22Rv1 (cell line): ENCODE results near the gene GRM8.

Source experiments
- H3K27ac ChIP-seq: fragments of 450-650 bp; 2 replicates; pipeline ENCODE4 v1.5.1; 2017
- ZFX ChIP-seq: fragments of 450-650 bp; IDR thresholded peaks from 2 replicates; pipeline ENCODE4 v1.6.1; 2017; ENCODE audit warnings: antibody characterized with exemption, borderline replicate concordance
- TF ChIP-seq, protein P1 (sequence below): fragments of 450-650 bp; IDR thresholded peaks from 2 replicates; pipeline ENCODE4 v1.5.1; 2017; ENCODE audit warnings: mild to moderate bottlenecking

Gene GRM8

DNA sequence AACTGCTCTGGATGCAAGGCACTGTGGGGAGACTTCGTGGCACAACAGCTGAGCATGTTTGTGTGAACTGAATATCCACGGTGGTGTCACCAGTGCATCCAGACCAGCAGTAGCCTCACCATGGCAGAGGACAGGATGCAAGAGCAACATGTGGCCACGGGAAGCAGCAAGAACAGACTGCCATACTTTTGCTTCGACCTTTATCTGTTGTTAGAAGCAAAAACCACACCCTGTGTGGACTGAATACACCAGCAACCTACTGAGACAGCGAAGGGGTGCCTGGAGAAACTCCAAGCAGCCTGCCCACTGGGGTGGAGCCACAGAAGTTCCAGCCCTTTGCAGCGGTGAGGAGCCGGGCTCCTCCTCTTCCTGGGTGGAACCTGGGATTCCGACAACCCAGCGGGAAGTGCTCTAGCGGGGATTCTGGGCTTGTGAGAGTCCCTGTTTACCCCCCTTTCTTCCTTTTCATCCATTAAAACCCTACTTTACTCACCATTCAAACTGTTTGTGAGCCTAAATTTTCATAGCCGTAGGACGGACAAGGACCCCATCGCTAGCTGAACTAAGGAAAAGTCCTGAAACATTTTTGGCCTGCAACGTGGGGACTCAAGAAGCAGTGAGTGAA lies 584.9 kb downstream of the GRM8 start:
- no peak overlapping the region for H3K27ac ChIP-seq

GRCh38 chr7:126662856-126663255 lies 589.9 kb downstream of the GRM8 start:
- H3K27ac ChIP-seq: no peak overlapping the region
- TF ChIP-seq, protein P1, sequence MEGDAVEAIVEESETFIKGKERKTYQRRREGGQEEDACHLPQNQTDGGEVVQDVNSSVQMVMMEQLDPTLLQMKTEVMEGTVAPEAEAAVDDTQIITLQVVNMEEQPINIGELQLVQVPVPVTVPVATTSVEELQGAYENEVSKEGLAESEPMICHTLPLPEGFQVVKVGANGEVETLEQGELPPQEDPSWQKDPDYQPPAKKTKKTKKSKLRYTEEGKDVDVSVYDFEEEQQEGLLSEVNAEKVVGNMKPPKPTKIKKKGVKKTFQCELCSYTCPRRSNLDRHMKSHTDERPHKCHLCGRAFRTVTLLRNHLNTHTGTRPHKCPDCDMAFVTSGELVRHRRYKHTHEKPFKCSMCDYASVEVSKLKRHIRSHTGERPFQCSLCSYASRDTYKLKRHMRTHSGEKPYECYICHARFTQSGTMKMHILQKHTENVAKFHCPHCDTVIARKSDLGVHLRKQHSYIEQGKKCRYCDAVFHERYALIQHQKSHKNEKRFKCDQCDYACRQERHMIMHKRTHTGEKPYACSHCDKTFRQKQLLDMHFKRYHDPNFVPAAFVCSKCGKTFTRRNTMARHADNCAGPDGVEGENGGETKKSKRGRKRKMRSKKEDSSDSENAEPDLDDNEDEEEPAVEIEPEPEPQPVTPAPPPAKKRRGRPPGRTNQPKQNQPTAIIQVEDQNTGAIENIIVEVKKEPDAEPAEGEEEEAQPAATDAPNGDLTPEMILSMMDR: no peak
- TF ChIP-seq ZFX: no peak

More for the DNA sequence above, 584.9 kb downstream of the GRM8 start:
- TF ChIP-seq ZFX: no peak
- TF ChIP-seq, protein P1: no peak

DNA sequence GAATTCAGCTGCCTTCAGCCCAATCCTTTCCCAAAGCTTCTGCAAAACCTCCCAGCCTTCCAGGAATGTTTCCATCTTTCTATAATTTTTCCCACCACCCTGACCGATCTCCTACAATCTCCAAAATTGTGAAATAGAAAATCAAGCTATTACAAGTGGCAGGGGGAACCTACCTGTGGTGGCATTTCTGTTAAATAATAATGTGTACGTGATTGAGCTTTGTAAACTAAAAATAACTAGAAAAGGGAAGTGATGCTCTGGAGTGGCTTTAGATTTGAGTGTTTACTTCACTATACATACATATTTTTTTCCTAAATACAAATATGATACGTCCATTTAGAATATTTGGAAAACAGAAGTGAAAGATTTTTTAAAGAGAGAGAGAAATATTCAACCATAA lies 593.6 kb downstream of the GRM8 start:
- no peak overlapping the region for H3K27ac ChIP-seq
- TF ChIP-seq, protein P1: no peak
- TF ChIP-seq ZFX: no peak

- H3K27ac ChIP-seq: no peak overlapping the region
- no peak for TF ChIP-seq ZFX
- TF ChIP-seq, protein P1: no peak
Measured at GRCh38 chr7:126658684-126659083, 594.1 kb downstream of the GRM8 start.

DNA sequence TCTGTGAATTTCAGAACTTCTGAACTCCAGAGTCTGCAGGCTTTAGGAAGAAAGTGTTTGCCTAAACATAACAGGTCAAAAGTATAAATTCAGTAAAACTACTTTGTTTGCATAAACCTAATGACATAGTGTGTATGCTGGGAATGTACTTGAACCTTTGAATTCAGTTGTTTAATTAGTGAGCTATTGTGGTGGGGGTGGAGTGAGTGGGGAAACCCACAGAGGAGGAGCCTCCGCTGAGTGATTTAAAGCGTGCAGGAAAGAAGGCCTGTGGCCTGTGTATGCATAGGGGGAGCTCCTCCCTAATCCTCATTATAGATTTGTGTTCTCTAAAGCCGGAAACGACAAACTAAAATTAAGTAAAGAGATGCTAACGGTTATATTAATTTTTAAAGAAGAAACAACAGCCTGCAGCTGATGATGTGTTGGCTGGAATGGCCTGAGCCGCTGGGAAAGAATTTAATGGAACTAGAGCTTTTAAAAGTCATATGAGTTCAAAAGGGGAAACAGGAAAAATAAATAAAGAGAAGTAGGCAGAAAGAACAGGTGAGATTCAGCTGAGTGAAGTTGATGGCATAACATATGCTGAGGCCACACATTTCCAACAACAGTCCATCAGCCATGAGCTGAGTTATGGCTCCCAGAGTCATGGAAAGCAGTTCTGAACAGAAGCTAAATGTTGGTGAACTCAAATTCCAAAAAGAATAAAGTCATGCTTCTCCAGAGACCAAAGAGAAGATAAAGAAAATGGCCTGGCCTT lies 595.0 kb downstream of the GRM8 start:
- TF ChIP-seq ZFX: no peak
- TF ChIP-seq, protein P1: no peak
- no peak overlapping the region for H3K27ac ChIP-seq

GRCh38 chr7:126657137-126657536 lies 595.6 kb downstream of the GRM8 start:
- no peak overlapping the region for H3K27ac ChIP-seq
- no peak for TF ChIP-seq ZFX
- TF ChIP-seq, protein P1: no peak

GRCh38 chr7:126656165-126656564 lies 596.6 kb downstream of the GRM8 start:
- TF ChIP-seq ZFX: no peak
- TF ChIP-seq, protein P1: no peak
- H3K27ac ChIP-seq: no peak overlapping the region
